HCT116 (cell line): ENCODE results near the gene HSD17B12.

ENCODE experiments used
- CEBPB ChIP-seq: IDR thresholded peaks from 2 replicates; pipeline ENCODE4 v1.6.1; 2012; ENCODE audit warnings: low read depth
- EGR1 ChIP-seq: IDR thresholded peaks from 2 replicates; pipeline ENCODE4 v1.6.1; 2012; ENCODE audit warnings: low read depth
- ELF1 ChIP-seq: IDR thresholded peaks from 2 replicates; pipeline ENCODE4 v1.6.1; 2012; ENCODE audit warnings: low read depth, borderline replicate concordance
- EZH2 ChIP-seq: fragments of 200-600 bp; sonication (generic); IDR thresholded peaks from 2 replicates; pipeline ENCODE4 v1.6.1; 2017; ENCODE audit warnings: antibody characterized with exemption, mixed run types
- JUND ChIP-seq: IDR thresholded peaks from 2 replicates; pipeline ENCODE4 v1.6.1; 2012
- POLR2A ChIP-seq: IDR thresholded peaks from 2 replicates; pipeline ENCODE4 v1.7.0; 2011; ENCODE audit warnings: borderline replicate concordance; ENCODE audit not compliant: insufficient read depth, insufficient read length; ENCODE audit errors: extremely low read depth
- POLR2AphosphoS5 ChIP-seq: IDR thresholded peaks from 2 replicates; pipeline ENCODE4 v1.6.1; 2011; ENCODE audit warnings: mild to moderate bottlenecking, low read depth, low read length, moderate library complexity
- RAD21 ChIP-seq: IDR thresholded peaks from 2 replicates; pipeline ENCODE4 v1.6.1; 2012; ENCODE audit warnings: low read depth, mild to moderate bottlenecking
- REST ChIP-seq: IDR thresholded peaks from 2 replicates; pipeline ENCODE4 v1.6.1; 2012; ENCODE audit warnings: low read depth
- TCF7L2 ChIP-seq: IDR thresholded peaks from 2 replicates; pipeline ENCODE4 v1.7.0; 2011; ENCODE audit warnings: borderline replicate concordance, inconsistent platforms; ENCODE audit not compliant: insufficient read depth, insufficient read length; ENCODE audit errors: extremely low read depth
- ZFX ChIP-seq: fragments of 450-650 bp; IDR thresholded peaks from 2 replicates; pipeline ENCODE4 v1.6.1; 2017
- ZNF274 ChIP-seq: fragments of 200-500 bp; sonication (Bioruptor generic); IDR thresholded peaks from 2 replicates; pipeline ENCODE4 v1.6.1; 2014; ENCODE audit warnings: mild to moderate bottlenecking, low read depth, low read length, inconsistent platforms
- TF ChIP-seq, protein P1 (sequence below), 3 experiments: fragments of 200-600 bp in 1 of 3; sonication (generic) in 1 of 3; IDR thresholded peaks in 2 of 3; conservative IDR thresholded peaks in 1 of 3; 2 replicates each; pipeline ENCODE4 v1.5.1; 2012 to 2017; ENCODE audit warnings: low read depth in 2 of 3, low read length in 2 of 3, antibody characterized with exemption in 1 of 3, borderline replicate concordance in 1 of 3, control low read depth in 1 of 3, mild to moderate bottlenecking in 1 of 3, mixed read lengths in 1 of 3, mixed run types in 1 of 3, moderate library complexity in 1 of 3; ENCODE audit not compliant: insufficient read depth in 1 of 3

DNA sequence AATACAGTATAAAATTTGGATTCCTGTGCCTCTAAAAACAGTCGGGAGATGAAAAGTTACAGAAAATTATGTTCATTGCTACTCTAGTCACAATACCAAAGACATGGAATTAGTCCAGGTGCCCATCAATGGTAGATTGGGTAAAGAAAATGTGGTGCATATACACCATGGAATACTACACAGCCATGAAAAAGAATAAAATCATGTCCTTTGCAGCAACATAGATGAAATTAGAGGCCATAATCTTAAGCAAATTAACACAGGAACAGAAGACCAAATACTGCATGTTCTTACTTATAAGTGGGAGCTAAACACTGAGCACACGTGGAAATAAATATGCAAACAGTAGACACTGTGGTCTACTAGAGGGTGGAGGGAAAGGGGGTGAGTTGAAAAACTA is 67.6 kb downstream of the HSD17B12 start:
- TF ChIP-seq, protein P1, sequence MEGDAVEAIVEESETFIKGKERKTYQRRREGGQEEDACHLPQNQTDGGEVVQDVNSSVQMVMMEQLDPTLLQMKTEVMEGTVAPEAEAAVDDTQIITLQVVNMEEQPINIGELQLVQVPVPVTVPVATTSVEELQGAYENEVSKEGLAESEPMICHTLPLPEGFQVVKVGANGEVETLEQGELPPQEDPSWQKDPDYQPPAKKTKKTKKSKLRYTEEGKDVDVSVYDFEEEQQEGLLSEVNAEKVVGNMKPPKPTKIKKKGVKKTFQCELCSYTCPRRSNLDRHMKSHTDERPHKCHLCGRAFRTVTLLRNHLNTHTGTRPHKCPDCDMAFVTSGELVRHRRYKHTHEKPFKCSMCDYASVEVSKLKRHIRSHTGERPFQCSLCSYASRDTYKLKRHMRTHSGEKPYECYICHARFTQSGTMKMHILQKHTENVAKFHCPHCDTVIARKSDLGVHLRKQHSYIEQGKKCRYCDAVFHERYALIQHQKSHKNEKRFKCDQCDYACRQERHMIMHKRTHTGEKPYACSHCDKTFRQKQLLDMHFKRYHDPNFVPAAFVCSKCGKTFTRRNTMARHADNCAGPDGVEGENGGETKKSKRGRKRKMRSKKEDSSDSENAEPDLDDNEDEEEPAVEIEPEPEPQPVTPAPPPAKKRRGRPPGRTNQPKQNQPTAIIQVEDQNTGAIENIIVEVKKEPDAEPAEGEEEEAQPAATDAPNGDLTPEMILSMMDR (IDR thresholded peaks at IDR 0.05 in 2 of 3, conservative IDR thresholded peaks at IDR 0.05 in 1 of 3; ENCODE audit: borderline replicate concordance in 1 of 3, insufficient read depth in 1 of 3, low read depth in 2 of 3, low read length in 2 of 3), result no peak
- TF ChIP-seq ZNF274, result no peak
- no peak for TF ChIP-seq TCF7L2
- no peak for TF ChIP-seq ELF1
- TF ChIP-seq POLR2A, result no peak
- TF ChIP-seq POLR2AphosphoS5, result no peak
- no peak for TF ChIP-seq REST
- TF ChIP-seq CEBPB, result no peak
- TF ChIP-seq EGR1, result no peak
- no peak for TF ChIP-seq JUND
- TF ChIP-seq EZH2, result no peak
- TF ChIP-seq ZFX, result no peak
- TF ChIP-seq RAD21, result no peak
